Activated CD4-positive, CD25-positive, alpha-beta regulatory T cell (primary cell): ENCODE measurements around the gene AMPH.
"Not testable (repeated sequence)": the region's sequence is repeated elsewhere in the genome, so short reads cannot be mapped to it uniquely, and the experiment has no call there.

Experiments used
- DNase-seq, 4 experiments: peaks; one replicate each; lab custom pipeline; 2025; lab: John Stamatoyannopoulos, UW

The AMPH gene

GRCh38 chr7:38628630-38629385, 2.4 kb downstream of the AMPH start:
- no peak for DNase-seq

GRCh38 chr7:38625866-38626265, 5.3 kb downstream of the AMPH start:
- no peak for DNase-seq

GRCh38 chr7:38615665-38616064, 15.5 kb downstream of the AMPH start:
- no peak for DNase-seq

DNA sequence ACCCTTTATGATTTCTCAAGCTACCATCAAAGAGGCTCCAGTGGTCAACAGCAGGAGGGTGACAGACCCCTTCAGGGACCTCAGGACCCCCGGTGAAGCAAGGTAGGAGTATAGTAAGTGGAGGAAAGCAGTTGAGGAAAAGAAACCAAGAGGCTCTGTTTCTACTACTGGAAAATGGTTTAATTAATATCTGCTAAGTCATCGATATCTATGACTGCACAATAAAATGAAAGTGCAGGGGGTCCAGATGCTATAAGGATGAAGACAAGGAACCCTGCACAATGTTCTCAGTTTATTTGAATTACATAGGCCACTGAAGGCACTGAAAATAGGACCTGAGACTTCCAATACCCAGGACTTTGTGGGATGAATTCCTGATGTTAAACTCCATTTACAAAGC, 23.7 kb downstream of the AMPH start:
- no peak for DNase-seq

DNA sequence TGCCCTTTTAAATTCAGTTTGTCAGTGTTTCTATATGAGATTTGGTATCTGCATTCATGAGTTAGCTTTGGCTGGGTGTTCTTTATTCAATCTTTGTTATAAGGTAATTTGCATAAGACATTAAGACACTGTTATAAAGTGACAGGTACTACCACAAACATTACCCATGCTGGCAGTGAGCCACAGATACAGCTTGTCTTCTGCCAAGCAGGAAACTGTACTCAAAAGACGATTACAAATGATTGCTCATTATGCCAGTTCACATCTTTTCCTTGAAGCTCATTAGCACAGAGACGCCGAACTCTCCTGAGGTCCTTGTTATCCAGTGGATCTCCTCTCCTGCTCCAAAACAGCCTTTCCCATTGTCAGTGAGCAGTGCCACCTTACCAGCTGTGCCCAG, 30.4 kb downstream of the AMPH start:
- DNase-seq: no peak

DNA sequence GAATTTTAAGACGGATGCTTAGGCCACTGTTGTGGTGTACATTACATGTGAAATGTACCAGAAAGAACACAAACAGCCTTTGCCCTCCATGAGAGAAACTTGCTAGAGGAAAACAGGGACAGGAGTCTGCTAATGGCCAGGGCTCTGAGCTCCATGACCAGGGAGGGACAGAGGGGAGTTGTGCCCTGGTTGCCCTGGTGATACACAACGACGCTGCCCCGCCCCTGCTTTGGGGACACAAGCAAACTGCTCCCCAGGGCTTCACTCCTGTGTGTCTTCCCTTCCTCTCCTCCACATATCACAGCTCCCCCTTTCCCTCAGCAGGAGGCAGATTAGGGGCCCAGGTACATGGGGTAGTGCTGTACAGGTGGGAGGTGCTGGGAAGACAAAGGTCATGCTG, 36.2 kb downstream of the AMPH start:
- no peak for DNase-seq

- no peak for DNase-seq
These were observed 38.4 kb downstream of the AMPH start for GRCh38 chr7:38592737-38593288.

DNA sequence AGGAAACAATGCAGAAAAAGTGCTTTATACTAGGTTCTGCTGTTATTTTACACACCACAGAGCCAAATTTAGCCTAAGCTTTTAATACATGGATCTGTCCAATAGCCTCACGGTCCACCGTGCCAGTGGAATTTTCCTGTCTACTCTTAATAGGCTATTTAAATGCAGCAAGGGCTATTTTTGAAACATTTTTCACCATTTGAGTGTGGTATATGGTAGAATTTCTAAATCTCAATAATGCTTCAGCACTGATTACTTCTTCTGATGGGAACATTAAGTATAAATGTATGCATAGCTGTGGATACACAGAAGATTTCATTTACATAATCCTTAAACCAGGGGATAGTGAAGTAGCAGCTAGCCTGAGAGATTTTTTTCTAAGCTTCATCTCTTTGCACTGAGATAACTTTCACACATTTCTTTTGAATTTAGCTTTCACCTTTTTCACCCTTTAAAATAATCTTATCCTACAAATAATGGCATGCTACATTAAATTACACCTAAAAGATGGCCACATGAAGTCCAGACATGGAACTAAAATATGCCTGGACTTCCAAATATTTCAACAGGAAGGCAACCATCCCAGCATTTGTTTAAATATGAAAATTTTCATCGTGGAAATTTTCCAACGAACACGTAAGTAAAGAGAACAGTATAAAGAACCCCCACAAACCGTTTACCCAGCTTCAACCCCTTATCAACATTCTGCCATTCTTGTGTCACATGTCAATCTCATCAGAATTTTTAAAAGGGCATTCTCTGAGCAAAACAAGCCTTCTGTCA, 45.4 kb downstream of the AMPH start:
- DNase-seq: no peak

DNA sequence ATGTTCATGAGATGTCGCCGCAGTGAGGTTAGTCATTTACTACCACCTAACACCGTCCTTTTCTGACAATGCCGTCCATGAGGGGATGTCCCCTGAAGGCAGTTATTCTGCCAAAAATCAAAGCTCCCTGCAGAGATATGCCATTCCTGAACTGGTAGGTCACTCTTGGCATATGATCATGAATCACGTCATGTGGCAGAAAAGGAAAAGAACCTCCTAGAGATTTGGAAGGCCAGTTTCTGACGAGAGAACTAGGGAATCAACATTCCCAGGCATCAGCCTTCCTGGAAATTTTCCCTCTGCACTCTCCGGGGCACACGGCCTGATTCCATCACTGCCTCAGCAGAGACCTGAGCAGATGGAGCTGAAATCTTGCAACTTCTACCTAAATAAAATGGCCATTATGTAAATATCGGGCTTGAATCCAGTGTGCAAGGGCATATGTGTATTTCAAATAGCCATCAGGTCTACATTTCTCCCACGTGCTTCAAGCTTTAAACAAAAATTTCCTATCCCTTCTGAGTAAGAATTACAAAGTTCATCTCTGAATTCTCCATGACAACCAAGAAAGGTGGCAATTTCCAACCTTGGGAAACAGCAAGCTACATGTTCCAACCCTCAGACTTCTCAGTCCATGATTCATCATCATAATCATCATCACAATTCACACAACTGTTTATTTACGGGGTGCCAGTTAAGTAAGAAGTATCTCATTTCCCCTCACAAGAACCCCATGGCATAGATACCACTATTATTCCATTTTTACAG, 46.5 kb downstream of the AMPH start:
- no peak for DNase-seq

DNA sequence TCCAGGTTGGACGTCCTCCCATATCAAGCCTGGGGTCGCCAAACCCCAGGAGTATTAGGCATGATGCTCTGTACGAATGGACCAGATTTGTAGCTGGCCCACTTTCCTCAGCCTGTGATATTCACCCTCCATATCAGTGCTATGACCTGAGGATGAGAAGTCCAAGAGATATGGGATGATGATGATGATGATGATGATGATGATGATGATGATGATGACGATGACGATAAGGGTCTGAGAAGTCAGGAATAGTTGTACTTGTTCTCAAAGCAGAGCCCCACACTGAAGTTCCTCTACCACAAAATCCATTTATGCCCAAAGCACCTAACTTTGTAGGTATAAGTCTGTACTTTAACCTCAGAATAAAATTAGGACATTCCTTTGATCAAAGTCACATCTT, 50.7 kb downstream of the AMPH start:
- DNase-seq: no peak

DNA sequence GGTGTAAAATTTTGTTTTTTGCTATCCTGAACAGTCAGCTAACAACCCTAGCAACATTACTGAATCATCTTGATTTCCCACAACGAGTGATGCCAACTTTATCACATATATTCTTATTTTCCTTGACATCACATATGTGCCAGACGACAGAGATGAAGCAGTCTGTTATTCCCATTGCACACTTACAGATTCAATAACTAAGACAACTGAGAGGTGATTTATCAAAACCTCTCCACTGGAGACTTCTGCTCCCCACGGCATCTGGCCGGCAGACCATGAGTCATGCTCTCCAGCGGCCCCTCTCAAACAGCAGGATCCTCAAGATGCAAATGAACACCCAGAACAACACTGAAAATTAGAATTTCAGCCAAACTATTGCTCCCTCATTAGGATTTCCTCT, 57.1 kb downstream of the AMPH start:
- DNase-seq: no peak

GRCh38 chr7:38571620-38572019, 59.6 kb downstream of the AMPH start:
- DNase-seq: not testable (repeated sequence)

DNA sequence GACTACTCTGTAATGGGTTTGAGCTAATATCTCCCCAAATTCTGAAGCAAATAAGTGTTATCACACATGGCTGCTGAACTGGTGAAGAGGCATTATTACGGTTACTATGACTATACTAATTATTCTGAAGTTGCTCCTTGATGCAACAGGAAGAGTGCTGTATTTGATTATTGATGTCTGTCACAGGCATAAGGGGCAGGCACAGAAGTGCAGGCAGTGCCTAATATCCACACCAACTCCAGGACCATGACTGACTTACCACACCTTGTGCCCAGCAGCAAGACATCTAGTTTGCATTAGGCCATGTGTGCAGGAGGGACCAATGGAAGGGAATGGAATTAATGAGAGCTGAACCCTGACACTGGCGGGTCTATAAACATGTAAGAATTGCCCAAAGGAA, 62.7 kb downstream of the AMPH start:
- no peak for DNase-seq

GRCh38 chr7:38565289-38565688, 65.9 kb downstream of the AMPH start:
- DNase-seq: no peak

GRCh38 chr7:38563741-38564140, 67.4 kb downstream of the AMPH start:
- no peak for DNase-seq

DNA sequence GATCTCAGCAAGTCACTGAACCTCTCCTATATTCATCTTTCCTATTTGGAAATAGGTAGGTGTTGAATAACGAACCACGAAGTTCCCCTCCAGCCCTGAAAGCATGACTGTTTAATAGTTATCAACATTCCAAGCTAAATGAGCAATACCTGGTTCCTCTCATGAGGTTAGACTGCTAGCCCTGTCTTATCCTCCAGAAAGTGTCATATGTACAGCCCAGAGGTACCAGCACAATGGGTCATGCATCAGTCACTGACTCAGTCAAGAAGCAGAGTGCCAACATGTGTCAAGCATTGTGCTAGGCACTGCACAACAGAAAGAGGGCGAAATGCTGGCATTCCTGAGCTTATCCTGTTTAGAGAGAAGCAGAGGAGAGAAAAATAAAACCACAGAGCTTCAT, 70.0 kb downstream of the AMPH start:
- DNase-seq: no peak

DNA sequence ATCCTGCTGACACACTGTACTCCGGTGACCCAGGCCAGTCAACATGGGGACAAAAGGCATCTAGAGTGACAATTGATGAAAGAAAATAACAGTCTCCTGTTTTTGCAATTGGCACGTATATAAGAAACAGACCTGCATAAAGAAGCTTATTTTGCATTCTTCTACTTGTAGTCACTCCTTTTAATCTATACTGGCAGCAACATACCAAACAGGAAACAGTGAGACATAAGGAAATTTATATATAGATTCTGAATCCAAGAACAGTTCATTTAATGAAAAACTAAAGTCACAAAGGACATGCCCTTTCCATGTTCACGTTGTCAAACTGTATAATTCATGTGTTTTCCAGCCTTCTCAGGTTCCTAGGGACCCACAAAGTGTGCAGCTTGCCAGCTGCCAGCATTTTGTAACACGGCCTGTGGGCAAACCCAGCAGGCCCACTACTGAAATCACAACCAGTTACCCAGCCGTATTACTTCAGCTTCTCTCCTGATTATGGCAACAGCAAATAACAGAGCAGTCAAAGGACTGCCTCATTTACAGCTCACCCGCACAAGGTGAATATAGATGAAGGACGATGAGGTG, 72.3 kb downstream of the AMPH start:
- no peak for DNase-seq

GRCh38 chr7:38554586-38554985, 76.6 kb downstream of the AMPH start:
- no peak for DNase-seq

GRCh38 chr7:38550836-38551235, 80.3 kb downstream of the AMPH start:
- no peak for DNase-seq

DNA sequence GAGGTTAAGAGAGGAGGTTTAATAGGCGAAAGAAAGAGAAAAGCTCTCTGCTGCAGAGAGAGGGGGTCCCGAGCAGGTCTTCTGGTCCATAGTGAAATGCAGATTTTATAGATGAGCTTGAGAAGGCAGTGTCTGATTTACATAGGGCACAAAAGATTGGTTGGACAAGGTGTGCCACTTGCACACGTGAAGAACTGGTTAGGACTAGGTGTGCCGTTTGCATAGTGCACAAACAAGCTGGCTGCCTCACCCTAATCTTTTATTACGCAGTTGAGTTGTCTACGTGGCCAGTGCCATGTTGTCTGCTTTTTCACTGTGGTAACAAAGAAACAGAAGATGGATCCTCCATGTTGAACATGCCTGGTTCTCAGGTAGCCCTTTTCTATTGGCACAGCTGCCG, 82.6 kb downstream of the AMPH start:
- no peak for DNase-seq

DNA sequence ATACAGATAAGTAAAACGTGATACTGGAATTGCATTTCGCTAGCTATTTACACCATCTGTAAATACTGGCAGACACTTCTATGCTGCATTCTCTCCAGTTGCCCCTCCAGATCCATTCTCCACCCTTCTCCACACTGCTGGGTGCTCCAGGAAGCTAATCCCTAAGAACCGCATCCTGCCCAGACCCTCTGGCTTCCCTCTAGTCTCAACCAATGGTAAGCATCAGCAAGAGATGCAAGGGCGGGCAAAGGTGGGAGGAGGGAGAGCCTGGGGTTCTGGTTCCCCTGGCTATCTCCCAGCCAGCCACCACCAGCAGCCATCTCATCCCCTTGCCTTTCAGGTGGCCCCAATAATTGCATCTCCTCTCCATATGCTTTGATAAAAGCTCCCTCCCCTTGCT, 84.4 kb downstream of the AMPH start:
- no peak for DNase-seq

DNA sequence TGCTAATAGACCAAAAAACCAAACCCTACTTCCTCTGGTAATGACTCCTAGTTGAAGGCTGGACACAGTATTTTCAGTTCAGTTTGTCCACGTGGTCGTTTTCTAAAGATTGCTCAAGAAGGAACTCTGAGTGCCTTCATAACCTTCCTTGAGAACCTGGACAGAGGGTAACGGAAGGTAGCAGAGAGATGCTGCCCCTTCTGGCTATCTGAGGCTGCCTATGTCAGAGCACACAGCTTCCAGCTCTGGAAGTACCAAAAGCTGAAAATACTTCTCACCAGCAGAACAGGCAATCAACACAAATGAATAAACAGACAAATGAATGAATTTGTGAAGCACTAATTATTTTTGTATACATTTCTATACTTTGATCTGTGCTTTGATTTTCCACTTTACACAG, 85.2 kb downstream of the AMPH start:
- DNase-seq: no peak
